ENCODE results near the gene NAPA.

The NAPA gene

GRCh38 chr19:47448360-47448727 is 66.5 kb downstream of the NAPA start:
- DNase-seq = no peak

DNA sequence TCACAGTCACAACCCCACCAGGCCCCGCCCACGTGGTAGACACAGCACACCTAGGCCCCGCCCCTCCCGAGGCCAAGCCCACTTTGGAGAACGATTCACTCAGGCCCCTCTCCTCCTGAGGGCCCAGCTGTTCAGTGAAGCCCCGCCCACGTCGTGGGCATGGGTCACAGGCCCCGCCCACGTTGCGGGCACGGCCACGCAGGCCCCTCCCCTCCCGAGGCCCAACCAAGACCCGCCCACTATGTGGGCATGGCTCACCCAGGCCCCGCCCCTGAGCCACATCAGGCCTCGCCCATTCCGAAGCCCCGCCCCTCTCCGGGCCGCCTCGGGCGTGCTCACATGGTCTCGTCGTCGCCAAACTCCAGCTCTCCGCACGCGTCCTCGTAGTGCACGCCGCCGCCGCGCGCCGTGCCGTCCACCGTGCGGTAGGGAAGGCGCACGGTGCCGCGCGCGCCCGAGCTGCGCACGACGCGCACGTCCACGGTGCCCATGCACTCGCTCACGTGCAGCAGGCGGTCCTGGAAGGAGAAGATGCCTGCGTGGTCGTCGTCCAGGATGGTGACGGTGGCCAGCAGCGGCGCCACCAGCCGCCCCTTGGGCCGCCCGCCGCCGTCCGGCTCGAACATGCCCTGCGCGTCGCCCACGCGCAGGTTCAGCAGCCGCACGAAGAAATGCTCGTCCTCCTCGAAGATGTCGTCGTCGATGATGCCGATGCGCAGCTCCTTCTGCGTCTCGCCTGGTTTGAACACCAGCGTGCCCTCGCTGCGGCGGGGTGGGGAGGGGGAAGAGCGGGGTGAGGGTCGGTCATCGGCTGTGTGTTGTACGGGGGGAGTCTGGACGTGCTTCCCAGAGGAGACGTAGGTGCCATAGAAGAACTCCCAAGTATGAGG is 67.1 kb downstream of the NAPA start:
- DNase-seq = peak; percentile 86

- peak; percentile 70 for DNase-seq
Observed at GRCh38 chr19:47446534-47447469, 68.1 kb downstream of the NAPA start.

DNA sequence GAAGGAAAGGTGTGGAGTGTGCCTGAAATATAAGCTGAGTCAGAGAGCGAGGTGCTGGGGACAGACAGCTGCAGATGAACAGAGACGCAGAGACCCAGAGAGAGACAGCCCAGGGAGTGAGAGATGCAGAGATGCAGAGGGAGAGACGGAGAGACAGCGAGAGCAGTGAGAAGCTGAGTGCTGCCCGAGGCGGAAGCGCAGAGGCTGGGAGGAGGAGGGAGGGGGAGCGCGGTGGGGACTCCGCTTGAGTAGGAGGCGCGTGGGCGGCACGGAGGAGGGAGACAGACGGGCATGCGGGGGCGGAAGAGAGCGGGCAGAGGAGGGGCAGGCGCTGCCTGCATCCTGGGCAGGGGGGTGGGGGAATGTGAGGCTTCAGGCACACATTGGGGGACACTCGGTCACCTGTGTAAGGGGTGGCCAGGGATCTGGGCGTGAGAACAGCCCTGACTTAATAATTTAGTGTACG is 68.9 kb downstream of the NAPA start:
- DNase-seq = peak; percentile 61

- no peak for DNase-seq
Observed at GRCh38 chr19:47445527-47445926, 69.3 kb downstream of the NAPA start.

GRCh38 chr19:47444388-47444821 is 70.5 kb downstream of the NAPA start:
- peak; percentile 24 for DNase-seq

DNA sequence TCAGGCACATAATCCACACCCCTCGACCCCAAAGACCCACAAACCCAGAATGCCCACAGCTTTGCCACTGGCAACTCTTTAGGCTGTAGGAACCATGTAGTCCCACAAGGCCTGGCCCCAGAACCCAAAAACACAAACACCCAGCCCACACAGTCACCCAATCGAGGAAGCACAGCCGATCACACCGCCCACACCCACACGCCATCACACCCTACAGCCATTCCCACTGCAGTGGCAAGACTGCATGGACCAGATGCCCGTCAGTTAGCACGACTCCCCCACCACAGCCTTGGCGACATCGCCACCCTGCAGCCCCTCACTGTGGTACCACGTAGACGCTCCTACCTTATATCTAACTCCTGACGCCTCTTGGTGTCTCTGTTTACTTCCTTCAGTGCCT is 71.5 kb downstream of the NAPA start:
- no peak for DNase-seq

GRCh38 chr19:47438793-47439220 is 76.1 kb downstream of the NAPA start:
- DNase-seq = no peak
